ENCODE measurements around the gene FAM3A.
A peak's percentile ranks its signal among the peaks of the same experiment; 100 is the strongest.

The FAM3A gene

DNA sequence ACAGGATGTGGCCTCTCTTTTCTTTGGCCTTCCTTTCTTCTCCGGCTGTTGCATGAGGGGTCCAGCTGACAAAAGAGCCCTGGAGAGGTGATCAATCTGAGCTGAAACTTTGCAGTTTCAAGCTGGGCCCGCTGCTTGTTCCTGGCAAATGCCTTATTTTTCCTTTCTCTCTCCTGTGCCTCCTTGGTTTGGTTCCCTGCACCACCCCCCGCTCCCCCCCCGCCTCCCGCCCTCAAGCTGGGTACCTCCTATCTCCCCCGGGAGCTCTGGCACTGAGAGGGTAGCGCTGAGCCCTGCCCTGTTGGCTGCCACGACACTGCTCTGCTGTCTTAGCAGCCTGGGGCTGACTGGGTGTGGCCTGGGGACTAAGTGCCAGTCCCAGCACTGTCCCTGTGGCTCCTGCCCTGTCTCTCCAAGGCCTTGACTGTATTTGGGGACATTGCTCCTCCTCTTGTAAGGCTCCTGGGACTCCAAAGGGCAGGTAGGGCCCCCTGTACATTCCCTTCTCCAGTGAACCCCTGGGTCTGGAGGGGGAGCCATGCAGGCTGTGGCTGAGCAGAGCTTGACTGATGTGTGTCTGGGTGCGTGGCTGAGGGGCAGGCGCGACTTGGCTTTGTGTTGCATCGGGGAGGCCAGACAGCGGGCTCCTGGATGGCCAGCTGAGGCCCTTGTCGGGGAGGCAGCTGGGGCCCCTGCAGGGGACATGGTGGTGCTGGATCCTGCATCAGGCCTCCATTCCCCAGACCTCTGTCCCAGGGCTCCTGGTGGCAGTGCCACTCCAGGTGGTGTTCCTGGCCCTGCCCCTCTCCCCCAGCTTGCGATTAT, 56.9 kb downstream of the FAM3A start:
- DNase-seq = no peak

DNA sequence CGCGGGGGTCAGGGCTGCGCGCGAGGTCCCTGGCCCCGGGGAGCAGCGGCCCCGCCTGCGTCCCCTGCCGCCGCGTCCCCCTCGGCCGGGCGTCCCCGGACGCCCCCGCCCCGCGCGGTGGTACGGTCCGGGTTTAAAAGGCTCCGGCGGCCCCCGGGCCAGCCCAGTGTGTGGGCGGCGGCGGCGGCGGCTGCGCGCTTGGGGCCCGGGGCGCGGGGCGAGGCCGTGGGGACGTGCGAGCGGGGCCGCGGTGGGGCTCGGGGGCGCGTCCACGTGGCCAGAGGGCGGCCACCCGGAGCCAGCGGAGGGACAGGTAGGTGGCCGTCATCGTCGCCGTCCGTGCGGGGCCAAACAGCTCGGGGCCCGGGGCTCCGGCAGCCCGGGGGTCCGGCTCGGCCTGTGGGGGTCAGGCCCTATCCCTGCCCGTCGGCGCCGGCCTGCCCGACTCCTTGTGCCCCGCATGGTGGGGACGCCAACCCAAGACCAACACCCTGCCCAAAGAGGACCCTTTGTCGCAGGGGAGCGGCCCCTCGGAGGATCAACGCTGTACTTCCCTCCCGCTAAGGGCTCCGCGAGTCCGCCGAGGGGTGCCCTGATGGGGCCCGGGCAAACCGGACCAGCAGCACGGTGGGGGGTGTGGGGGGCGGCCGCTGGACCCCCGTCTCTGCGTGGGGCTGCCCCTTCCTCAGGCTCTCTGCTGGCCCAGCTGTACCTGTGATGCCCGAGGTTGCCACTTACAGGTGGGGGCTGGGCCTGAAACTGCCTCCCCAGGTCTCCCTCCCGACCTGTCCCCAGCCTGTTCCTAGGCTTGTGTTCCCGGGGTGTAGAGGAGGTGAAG, 57.7 kb downstream of the FAM3A start, which contains the start of gene PLXNA3:
Gene PLXNA3, plus strand, starts transcription at position 166 of the 838 bp plus-strand sequence. CDS start 1,903 bp downstream, outside the sequence.
- DNase-seq = peak; percentile 49

DNA sequence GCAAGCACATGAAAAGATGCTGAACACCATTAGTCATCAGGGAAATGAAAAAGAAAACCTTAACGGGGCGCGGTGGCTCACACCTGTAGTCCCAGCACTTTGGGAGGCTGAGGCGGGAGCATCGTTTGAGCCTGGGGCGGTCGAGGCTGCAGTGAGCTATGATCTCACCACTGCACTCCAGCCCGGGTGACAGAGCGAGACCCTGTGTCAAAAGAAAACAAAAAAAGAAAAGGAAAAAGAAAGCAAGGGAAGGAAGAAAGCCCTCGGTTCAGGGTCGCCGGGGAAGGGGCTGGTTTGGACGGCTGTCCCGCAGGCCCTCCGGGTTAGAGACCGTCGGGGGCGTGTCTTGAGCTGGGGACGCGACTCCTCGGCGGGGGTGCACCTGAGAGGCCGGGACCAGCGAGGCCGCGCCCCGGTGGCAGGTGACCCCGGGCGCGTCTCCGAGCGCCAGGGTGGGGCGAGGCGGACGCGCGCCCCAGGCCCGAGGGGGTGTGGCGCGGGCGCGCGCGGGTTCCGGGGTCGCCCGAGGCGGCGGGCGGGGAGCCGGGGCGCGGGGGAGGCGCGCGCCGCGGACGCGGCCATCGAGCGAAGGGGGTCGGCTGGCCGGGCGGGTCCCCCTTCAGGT, 58.4 kb downstream of the FAM3A start:
- DNase-seq = peak; percentile 30
